ENCODE measurements around the gene PCDHB14.
A peak's percentile ranks its signal among the peaks of the same experiment; 100 is the strongest.
"Not testable (repeated sequence)": the region's sequence is repeated elsewhere in the genome, so short reads cannot be mapped to it uniquely, and the experiment has no call there.

Gene PCDHB14

DNA sequence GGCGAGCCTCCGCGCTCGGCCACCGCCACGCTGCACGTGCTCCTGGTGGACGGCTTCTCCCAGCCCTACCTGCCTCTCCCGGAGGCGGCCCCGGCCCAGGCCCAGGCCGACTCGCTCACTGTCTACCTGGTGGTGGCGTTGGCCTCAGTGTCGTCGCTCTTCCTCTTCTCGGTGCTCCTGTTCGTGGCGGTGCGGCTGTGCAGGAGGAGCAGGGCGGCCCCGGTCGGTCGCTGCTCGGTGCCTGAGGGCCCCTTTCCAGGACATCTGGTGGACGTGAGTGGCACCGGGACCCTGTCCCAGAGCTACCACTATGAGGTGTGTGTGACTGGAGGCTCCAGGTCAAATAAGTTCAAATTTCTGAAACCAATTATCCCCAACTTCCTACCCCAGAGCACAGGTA lies 12.3 kb upstream of the PCDHB14 start:
- DNase-seq = not testable (repeated sequence)

DNA sequence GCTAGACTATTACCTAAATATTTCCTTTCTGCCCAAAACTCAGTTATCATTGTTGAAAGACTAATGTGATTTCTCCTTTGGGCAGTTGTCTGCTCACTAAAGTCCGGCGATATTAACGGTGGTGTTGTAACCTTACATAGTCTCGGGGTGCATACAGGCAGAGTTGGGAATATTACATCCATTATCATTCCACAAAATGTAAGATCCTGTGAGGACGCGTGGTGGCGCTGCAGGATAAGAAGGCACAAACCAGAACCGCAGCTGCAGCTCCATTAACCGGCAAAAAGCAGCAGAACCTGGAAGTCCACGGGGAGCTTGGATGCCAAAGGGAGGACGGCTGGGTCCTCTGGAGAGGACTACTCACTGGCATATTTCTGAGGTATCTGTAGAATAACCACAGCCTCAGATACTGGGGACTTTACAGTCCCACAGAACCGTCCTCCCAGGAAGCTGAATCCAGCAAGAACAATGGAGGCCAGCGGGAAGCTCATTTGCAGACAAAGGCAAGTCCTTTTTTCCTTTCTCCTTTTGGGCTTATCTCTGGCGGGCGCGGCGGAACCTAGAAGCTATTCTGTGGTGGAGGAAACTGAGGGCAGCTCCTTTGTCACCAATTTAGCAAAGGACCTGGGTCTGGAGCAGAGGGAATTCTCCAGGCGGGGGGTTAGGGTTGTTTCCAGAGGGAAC lies 9.3 kb upstream of the PCDHB14 start, which contains the start of gene PCDHB13:
Gene PCDHB13, plus strand, starts transcription at position 264 of the 684 bp plus-strand sequence. Its CDS starts 205 bp downstream, at position 469.
- DNase-seq = peak; percentile 12

DNA sequence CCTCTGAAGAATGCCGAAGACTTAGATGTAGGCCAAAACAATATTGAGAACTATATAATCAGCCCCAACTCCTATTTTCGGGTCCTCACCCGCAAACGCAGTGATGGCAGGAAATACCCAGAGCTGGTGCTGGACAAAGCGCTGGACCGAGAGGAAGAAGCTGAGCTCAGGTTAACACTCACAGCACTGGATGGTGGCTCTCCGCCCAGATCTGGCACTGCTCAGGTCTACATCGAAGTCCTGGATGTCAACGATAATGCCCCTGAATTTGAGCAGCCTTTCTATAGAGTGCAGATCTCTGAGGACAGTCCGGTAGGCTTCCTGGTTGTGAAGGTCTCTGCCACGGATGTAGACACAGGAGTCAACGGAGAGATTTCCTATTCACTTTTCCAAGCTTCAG lies 8.6 kb upstream of the PCDHB14 start:
- not testable (repeated sequence) for DNase-seq

DNA sequence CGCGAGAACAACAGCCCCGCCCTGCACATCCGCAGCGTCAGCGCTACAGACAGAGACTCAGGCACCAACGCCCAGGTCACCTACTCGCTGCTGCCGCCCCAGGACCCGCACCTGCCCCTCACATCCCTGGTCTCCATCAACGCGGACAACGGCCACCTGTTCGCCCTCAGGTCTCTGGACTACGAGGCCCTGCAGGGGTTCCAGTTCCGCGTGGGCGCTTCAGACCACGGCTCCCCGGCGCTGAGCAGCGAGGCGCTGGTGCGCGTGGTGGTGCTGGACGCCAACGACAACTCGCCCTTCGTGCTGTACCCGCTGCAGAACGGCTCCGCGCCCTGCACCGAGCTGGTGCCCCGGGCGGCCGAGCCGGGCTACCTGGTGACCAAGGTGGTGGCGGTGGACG lies 7.6 kb upstream of the PCDHB14 start:
- DNase-seq = not testable (repeated sequence)

GRCh38 chr5:141216035-141216434 lies 7.1 kb upstream of the PCDHB14 start:
- not testable (repeated sequence) for DNase-seq

DNA sequence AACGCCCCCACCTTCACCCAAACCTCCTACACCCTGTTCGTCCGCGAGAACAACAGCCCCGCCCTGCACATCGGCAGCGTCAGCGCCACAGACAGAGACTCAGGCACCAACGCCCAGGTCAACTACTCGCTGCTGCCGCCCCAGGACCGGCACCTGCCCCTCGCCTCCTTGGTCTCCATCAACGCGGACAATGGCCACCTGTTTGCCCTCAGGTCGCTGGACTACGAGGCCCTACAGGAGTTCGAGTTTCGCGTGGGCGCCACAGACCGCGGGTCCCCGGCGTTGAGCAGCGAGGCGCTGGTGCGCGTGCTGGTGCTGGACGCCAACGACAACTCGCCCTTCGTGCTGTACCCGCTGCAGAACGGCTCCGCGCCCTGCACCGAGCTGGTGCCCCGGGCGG lies 1.7 kb downstream of the PCDHB14 start:
- DNase-seq = not testable (repeated sequence)

DNA sequence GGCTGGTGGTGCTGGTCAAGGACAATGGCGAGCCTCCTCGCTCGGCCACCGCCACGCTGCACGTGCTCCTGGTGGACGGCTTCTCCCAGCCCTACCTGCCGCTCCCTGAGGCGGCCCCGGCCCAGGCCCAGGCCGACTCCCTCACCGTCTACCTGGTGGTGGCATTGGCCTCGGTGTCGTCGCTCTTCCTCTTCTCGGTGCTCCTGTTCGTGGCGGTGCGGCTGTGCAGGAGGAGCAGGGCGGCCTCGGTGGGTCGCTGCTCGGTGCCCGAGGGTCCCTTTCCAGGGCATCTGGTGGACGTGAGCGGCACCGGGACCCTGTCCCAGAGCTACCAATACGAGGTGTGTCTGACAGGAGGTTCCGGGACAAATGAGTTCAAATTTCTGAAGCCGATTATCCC lies 2.3 kb downstream of the PCDHB14 start:
- not testable (repeated sequence) for DNase-seq

DNA sequence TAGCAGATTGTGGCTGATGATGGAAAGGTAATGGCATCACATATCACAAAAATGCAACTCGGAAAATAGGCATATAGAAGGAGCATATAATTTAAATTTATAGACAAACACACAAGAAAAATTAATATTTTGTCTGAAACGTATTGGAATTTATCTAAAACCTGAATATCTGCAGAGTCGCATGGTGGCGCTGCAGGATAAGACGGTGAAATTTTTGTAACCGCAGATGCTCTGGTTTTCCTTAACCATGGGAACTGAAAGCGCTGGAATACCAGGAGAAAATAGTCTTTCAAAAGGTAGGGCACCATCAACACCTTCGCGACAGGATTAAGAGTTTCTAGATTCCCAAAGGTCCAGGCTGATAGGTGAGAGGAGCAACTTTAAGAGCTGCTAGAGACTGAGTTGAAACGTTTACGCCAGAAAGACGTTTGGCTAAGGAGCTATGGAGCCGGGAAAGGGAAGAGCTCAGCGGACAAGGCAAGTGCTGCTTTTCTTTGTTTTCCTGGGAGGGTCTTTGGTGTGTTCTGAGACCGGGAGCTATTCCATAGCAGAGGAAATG lies 11.0 kb downstream of the PCDHB14 start:
- DNase-seq = no peak

DNA sequence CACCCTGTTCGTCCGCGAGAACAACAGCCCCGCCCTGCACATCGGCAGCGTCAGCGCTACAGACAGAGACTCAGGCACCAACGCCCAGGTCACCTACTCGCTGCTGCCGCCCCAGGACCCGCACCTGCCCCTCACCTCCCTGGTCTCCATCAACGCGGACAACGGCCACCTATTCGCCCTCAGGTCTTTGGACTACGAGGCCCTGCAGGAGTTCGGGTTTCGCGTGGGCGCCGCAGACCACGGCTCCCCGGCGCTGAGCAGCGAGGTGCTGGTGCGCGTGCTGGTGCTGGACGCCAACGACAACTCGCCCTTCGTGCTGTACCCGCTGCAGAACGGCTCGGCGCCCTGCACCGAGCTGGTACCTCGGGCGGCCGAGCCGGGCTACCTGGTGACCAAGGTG lies 12.8 kb downstream of the PCDHB14 start:
- DNase-seq = not testable (repeated sequence)

- DNase-seq = no peak
These were observed 13.6 kb downstream of the PCDHB14 start for GRCh38 chr5:141236516-141237313.

- no peak for DNase-seq
These were observed 18.4 kb downstream of the PCDHB14 start for GRCh38 chr5:141241496-141241895.

DNA sequence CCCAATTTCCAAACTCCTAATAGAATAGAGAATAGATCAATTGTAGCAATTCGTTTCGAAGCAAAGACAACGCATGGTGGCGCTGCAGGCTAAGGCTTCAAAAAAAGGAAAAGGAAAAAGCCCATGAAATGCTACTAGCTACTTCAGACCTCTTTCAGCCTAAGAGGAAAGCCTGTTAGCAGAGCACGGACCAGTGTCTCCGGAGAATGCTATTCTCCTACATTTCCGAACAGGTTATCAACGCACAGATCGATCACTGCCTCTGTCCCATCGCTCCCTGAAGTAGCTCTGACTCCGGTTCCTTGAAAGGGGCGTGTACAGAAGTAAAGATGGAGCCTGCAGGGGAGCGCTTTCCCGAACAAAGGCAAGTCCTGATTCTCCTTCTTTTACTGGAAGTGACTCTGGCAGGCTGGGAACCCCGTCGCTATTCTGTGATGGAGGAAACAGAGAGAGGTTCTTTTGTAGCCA lies 22.1 kb downstream of the PCDHB14 start, which contains the start of gene PCDHB15:
Gene PCDHB15, plus strand, starts transcription at position 146 of the 468 bp plus-strand sequence. Its CDS starts 184 bp downstream, at position 330.
- DNase-seq = no peak

DNA sequence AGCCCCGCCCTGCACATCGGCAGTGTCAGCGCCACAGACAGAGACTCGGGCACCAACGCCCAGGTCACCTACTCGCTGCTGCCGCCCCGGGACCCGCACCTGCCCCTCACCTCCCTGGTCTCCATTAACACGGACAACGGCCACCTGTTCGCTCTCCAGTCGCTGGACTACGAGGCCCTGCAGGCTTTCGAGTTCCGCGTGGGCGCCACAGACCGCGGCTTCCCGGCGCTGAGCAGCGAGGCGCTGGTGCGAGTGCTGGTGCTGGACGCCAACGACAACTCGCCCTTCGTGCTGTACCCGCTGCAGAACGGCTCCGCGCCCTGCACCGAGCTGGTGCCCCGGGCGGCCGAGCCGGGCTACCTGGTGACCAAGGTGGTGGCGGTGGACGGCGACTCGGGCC lies 23.8 kb downstream of the PCDHB14 start:
- DNase-seq = not testable (repeated sequence)

- DNase-seq = not testable (repeated sequence)
These were observed 24.3 kb downstream of the PCDHB14 start for GRCh38 chr5:141247434-141247833.

GRCh38 chr5:141250576-141250975 lies 27.4 kb downstream of the PCDHB14 start:
- no peak for DNase-seq

GRCh38 chr5:141258464-141258863 lies 35.3 kb downstream of the PCDHB14 start:
- no peak for DNase-seq

DNA sequence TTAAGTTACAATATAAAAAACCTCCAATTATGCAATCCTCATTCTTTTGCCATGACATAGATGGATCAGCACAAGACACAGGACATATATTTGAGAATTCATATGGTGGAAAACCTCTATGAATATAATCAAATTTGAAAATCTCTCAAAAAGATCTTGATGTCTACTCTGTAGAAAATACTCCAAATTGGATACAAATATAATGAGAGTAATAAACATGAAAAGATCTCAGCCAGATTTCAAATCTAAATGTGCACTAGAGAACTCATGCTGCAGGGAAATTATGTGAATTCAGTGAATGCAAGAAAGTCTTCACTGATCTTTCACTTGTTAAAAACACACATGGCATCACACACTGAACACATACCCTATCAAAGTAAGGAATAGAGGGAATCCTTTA lies 35.8 kb downstream of the PCDHB14 start:
- DNase-seq = no peak

- DNase-seq = no peak
These were observed 37.5 kb downstream of the PCDHB14 start for GRCh38 chr5:141260458-141261237.

GRCh38 chr5:141261238-141261546 lies 38.0 kb downstream of the PCDHB14 start:
- no peak for DNase-seq

GRCh38 chr5:141269195-141269594 lies 46.1 kb downstream of the PCDHB14 start:
- DNase-seq = no peak

GRCh38 chr5:141272906-141273305 lies 49.8 kb downstream of the PCDHB14 start:
- no peak for DNase-seq
